ENCODE measurements around the gene BLMH.
"Not testable (repeated sequence)": the region's sequence is repeated elsewhere in the genome, so short reads cannot be mapped to it uniquely, and the experiment has no call there.

BLMH gene

GRCh38 chr17:30248786-30249185, 43.0 kb downstream of the BLMH start:
- no peak for DNase-seq (ENCODE audit: low spot score)

- no peak for DNase-seq (ENCODE audit: low spot score)
Observed at GRCh38 chr17:30246460-30246859, 45.3 kb downstream of the BLMH start.

- peak; percentile 69 for DNase-seq (ENCODE audit: low spot score)
Observed at GRCh38 chr17:30244853-30245385, 46.8 kb downstream of the BLMH start.

DNA sequence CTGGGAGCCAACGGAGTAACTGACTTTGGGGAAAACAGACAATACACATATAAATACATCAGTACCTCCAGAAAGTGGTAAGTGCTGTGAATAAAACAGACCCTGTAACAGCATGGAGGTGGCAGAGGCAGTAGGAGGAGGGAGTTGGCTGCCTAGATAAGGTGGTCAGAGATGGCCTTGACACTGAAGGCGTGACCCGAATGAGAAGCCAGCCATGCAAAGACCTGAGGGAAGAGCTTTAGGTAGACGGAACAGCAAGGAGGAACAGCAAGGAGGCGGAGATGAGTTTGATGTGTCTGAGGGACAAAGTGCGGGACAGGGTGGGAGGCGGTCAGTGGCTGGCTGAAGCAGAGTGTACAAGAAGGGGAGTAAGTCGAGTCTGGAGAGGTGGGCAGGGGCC, 48.2 kb downstream of the BLMH start:
- no peak for DNase-seq (ENCODE audit: low spot score)

DNA sequence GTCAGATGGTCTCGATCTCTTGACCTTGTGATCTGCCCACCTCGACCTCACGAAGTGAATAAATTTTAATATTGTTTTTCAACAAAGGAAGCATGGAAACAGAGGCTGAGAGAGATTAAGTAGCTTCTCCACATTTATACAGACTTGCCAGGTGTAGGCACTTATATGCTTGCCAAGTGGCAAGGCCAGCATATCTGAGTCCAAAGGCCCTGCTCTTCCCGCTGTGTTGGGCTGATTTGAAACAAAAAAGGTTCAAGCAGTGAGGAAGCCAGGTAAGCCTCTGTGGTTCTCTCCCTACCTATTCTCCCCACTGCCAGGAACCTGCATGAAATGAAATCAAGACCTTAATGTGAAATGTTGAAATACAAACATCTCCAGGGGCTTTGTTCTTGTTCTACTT, 48.7 kb downstream of the BLMH start:
- no peak for DNase-seq (ENCODE audit: low spot score)

GRCh38 chr17:30241051-30241450, 50.7 kb downstream of the BLMH start:
- no peak for DNase-seq (ENCODE audit: low spot score)

DNA sequence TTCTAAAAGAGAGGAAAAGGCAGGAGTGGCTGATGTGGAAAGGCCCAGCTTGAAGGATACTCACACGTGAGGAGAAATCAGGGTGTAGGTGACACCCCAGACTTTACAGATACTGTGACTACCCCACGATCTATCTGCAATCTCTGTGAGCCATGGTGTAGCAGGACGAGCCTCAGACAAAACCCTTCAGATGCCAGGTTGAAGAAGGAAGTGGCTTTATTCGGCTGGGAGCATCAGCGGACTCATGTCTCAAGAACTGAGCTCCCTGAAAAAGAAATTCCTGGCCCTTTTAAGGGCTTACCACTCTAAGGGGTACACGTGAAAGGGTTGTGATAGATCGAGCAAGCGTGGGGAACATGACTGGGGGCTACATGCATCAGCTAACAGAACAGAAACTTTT, 51.6 kb downstream of the BLMH start:
- no peak for DNase-seq (ENCODE audit: low spot score)

DNA sequence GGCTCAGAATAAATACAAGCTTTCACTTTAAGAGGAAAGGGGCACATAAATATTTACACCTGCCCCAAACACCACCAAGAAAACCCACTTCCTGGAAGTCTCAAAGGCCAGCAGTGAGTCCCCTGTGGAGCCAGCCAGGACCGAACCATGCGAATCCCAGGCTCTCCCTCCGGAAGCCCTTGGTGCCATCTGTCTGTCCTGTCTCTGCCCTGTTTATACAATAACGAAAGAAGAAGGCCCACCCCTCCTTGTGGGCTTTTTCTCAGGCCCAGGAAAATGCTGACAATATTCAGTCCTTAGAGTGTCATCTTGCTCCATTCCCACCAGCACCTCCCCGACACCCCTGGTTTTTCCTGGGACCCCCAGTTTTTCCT, 52.7 kb downstream of the BLMH start:
- DNase-seq (ENCODE audit: low spot score): no peak

- DNase-seq (ENCODE audit: low spot score): no peak
Observed at GRCh38 chr17:30238387-30239088, 53.2 kb downstream of the BLMH start.

- no peak for DNase-seq (ENCODE audit: low spot score)
Observed at GRCh38 chr17:30238003-30238344, 53.8 kb downstream of the BLMH start.

DNA sequence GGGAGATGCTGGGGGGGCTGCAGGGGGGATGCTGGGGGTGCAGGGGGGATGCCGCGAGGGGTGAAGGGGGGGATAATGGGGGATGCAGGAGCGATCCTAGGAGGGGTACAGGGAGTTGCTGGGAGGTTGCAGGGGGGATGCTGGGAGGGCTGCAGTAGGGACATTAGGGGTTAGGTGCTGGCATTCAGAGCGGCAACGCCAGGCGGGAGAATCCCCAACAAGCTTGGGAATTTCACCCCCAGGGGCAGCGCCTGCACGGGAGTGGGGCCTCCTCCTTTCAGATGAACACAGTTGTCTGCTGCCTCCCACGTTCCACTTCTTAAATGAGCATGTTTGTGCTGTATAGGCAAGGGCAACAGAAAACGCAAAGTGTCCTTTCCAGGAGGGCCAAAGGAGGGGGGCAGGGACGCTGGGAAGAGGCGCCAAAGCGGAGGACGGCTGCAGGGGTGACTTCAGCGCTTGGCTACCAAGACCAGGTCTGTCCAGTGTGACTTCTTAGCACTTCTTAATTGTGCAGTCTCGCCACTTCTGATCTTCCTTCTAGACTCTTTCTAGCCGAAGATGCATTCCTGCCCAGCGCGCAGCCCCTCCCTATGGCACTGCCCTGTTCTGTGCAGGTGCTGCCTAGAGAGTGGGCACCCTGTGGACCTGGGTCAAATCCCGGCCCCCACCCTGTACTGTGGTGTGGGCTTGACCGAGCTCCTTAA, 54.3 kb downstream of the BLMH start:
- DNase-seq (ENCODE audit: low spot score): no peak

DNA sequence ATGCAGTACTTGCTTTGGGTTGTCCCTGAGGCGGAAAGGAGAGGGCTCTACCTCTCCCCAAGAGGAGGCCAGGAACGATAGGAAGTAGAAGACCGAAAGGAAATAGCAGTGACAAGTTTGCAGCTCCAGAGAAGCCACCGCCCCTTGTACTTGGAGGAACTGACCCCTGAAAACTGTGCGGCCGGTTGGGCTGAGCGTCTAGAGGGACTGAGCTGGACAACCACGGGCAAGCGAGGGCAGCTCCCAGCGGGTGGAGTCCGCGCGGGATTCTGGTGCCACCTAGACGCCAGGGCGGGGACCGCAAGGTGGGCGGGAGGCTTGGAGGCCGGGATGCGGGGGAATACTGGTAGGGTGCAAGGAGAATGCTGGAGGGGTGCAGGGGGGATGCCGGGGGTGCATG, 55.0 kb downstream of the BLMH start:
- peak; percentile 70 for DNase-seq (ENCODE audit: low spot score)

GRCh38 chr17:30236297-30236624, 55.5 kb downstream of the BLMH start:
- no peak for DNase-seq (ENCODE audit: low spot score)

- peak; percentile 49 for DNase-seq (ENCODE audit: low spot score)
Observed at GRCh38 chr17:30235386-30236296, 56.1 kb downstream of the BLMH start, which contains the start of gene SLC6A4. SLC6A4 (minus strand) TSS chr17:30235697; CDS start chr17:30221958, 13,739 bp downstream.

- DNase-seq (ENCODE audit: low spot score): no peak
Observed at GRCh38 chr17:30234964-30235363, 56.8 kb downstream of the BLMH start.

- no peak for DNase-seq (ENCODE audit: low spot score)
Observed at GRCh38 chr17:30234296-30234695, 57.4 kb downstream of the BLMH start.

DNA sequence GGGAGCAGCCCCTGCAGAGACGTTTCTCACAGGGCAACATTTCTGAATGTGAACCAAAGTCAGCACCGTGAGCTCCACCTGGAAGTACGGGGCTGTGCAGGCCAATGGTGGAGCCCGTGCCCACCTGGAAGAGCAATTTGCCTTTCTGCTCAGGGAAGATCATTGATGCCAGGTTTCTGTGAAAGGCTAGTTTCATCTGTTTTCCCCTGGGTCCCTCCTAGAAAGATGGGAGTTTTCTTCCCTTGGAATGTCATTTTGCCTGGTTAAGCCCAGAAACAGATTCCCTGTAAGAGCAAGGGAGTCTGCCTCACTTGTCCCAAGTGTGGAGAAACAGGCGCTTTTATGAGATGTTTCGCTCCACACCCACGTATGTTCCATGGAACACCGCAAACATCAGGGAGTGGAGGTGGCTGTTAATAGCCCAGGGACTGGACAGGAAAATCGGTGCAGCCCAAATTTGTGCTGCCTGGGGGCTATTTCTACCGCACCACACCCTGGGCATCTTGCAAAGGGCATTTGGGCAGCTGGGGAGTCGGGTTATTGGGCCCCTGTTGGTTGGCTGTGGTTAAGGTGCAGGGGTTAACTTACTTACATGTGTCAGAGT, 58.8 kb downstream of the BLMH start:
- no peak for DNase-seq (ENCODE audit: low spot score)

DNA sequence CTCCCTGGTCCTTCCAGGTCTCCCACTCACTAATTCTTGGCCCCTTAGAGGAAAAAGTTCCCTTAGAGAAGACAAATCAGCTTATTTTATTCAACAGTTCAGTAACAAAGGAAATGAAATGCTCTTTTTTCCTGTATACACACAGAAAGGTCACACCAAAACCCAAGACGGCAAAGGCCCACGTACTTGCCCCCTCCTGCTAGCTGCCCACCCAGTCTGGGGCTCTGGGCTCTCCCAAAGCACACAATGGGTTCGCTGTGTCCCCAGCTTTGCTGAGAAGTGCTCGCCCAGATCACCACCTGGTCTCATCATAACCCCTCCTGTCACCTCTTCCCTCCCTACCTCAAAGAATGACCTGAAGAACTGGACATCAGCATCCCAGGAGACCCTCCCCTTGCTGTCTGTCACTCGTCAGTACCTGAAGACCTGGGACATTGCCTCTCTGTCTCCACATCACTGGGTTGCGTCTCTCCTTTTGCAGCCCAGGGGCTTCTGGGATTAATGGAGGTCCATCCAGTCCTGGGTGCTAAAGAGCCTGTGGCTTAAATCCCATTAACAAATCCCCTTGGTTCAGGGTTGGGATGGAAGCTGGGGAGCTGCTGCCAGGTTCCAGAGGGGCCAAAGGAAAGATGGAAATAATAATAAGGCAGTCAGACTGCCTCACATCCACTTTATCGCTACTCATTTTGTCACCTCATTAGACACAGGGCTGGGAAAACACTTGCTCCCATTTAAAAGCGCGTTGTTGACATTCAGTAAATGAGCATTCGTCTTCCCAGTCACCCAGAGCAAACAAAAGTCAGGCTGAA, 59.5 kb downstream of the BLMH start:
- no peak for DNase-seq (ENCODE audit: low spot score)

GRCh38 chr17:30230596-30231125, 61.1 kb downstream of the BLMH start:
- no peak for DNase-seq (ENCODE audit: low spot score)

DNA sequence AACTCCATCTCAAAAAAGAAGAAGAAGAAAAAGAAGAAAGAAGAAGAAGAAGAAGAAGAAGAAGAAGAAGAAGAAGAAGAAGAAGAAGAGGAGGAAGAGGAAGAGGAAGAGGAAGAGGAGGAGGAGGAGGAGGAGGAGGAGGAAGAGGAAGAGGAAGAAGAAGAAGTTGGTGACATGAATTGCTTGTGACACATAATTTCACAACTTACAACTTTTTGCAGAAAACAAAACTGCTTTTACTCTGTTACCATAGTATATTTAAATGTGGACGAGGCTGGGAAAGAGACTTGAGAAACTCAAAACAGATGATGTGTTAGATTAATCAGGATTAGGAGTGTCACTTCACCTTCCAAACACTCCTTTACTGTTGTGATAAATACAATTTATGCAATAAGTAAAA, 61.7 kb downstream of the BLMH start:
- not testable (repeated sequence) for DNase-seq (ENCODE audit: low spot score)

DNA sequence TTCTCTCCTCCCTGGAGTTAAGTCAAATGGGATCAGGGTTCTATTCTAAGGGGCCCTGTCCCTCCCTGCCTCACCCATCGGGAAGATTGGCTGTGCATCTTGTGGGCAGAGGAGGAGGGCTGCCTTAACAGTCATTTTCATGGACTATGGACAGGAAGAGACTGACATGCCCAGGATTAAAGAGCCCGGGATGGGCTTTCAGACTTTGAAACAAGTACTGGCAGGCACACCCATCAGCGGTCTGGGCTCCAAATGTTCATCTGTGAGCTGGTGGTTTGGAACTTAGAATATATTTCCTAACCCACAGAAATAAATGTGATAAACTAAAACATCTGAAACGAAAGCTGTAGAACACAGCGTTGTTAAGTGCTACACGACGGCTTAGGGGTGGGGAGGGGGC, 62.7 kb downstream of the BLMH start:
- no peak for DNase-seq (ENCODE audit: low spot score)
